Measurements from ENCODE around the gene NUP37.
"Not testable (repeated sequence)": the region's sequence is repeated elsewhere in the genome, so short reads cannot be mapped to it uniquely, and the experiment has no call there.

DNA sequence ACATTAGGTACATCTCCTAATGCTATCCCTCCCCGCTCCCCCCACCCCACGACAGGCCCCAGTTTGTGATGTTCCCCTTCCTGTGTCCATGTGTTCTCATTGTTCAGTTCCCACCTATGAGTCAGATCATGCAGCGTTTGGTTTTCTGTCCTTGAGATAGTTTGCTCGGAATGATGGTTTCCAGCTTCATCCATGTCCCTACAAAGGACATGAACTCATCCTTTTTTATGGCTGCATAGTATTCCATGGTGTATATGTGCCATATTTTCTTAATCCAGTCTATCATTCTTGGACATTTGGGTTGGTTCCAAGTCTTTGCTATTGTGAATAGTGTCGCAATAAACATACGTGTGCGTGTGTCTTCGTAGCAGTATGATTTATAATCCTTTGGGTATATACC is 17.7 kb upstream of the NUP37 start:
- TF ChIP-seq EZH2 (IDR thresholded peaks at IDR 0.05); JUND (IDR thresholded peaks at IDR 0.05); SIN3A (IDR thresholded peaks at IDR 0.05; ENCODE audit: low read depth); SRF (IDR thresholded peaks at IDR 0.05; ENCODE audit: low read depth); REST (IDR thresholded peaks at IDR 0.05; ENCODE audit: low read depth); POLR2A (IDR thresholded peaks at IDR 0.05; ENCODE audit: borderline replicate concordance, extremely low read depth, insufficient read depth, insufficient read length); TCF7L2 (IDR thresholded peaks at IDR 0.05; ENCODE audit: borderline replicate concordance, extremely low read depth, insufficient read depth, insufficient read length); POLR2AphosphoS5 (IDR thresholded peaks at IDR 0.05; ENCODE audit: low read depth, low read length); CEBPB (IDR thresholded peaks at IDR 0.05; ENCODE audit: low read depth): not testable (repeated sequence)
- TF ChIP-seq, protein P1, sequence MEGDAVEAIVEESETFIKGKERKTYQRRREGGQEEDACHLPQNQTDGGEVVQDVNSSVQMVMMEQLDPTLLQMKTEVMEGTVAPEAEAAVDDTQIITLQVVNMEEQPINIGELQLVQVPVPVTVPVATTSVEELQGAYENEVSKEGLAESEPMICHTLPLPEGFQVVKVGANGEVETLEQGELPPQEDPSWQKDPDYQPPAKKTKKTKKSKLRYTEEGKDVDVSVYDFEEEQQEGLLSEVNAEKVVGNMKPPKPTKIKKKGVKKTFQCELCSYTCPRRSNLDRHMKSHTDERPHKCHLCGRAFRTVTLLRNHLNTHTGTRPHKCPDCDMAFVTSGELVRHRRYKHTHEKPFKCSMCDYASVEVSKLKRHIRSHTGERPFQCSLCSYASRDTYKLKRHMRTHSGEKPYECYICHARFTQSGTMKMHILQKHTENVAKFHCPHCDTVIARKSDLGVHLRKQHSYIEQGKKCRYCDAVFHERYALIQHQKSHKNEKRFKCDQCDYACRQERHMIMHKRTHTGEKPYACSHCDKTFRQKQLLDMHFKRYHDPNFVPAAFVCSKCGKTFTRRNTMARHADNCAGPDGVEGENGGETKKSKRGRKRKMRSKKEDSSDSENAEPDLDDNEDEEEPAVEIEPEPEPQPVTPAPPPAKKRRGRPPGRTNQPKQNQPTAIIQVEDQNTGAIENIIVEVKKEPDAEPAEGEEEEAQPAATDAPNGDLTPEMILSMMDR (IDR thresholded peaks at IDR 0.05 in 2 of 3, conservative IDR thresholded peaks at IDR 0.05 in 1 of 3; ENCODE audit: borderline replicate concordance in 1 of 3, insufficient read depth in 1 of 3, low read depth in 2 of 3, low read length in 2 of 3) = not testable (repeated sequence)
- TF ChIP-seq, protein P2, sequence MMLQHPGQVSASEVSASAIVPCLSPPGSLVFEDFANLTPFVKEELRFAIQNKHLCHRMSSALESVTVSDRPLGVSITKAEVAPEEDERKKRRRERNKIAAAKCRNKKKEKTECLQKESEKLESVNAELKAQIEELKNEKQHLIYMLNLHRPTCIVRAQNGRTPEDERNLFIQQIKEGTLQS (IDR thresholded peaks at IDR 0.05) = not testable (repeated sequence)

Data from HCT116 (cell line).